Endothelial cell of umbilical vein (primary cell): Measurements from ENCODE around the gene BRINP2. TPM values are rescaled to one million over a fixed set of nuclear protein-coding genes. Genes with fewer than 3 reads are reported as not detected.

ENCODE experiments used
- BruUV-seq: library from RNA; stranded (reverse); fragments of 400-500 nt; replicated peaks from 2 replicates; lab custom pipeline; 2021; lab: Mats Ljungman, UMichigan
- CTCF ChIA-PET: fragments of 300-600, 350-600 bp; sonication (Branson Sonifier 250); formaldehyde crosslinking; loops from one replicate; lab custom pipeline; 2021; ENCODE audit warnings: antibody characterized with exemption, inconsistent platforms; lab: Charles Lee
- POLR2A ChIA-PET: fragments of 300-600, 350-600 bp; sonication (Branson Sonifier 250); formaldehyde crosslinking; loops from one replicate; lab custom pipeline; 2021; ENCODE audit warnings: antibody characterized with exemption, inconsistent platforms; lab: Charles Lee
- DNase-seq: peaks from one replicate; pipeline ENCODE4 v3.0.0-alpha.2; 2011; ENCODE audit warnings: low read depth, low spot score
- FAIRE-seq: peaks from 2 replicates; lab custom pipeline; 2011; peaks lifted over from hg19 to GRCh38; lab: Jason Lieb, UNC
- H2AFZ ChIP-seq: 2 replicates; pipeline ENCODE4 v1.6.0; 2012; ENCODE audit warnings: low read depth, low read length, control low read depth, inconsistent platforms
- H3K27ac ChIP-seq: 2 replicates; pipeline ENCODE4 v1.5.1; 2011; ENCODE audit warnings: low read depth, mild to moderate bottlenecking, control low read depth, low read length, moderate library complexity; ENCODE audit not compliant: insufficient read depth
- H3K27me3 ChIP-seq, 2 experiments: 2 replicates each; pipeline versions ENCODE4 v1.6.0 to v1.6.1; 2011; ENCODE audit warnings: low read length in 2 of 2, mixed read lengths in 1 of 2; ENCODE audit not compliant: control insufficient read depth in 2 of 2, insufficient read depth in 2 of 2
- H3K36me3 ChIP-seq, 2 experiments: 2 replicates in 1 of 2; 3 replicates in 1 of 2; pipeline ENCODE4 v1.5.1; 2011; ENCODE audit warnings: low read length in 2 of 2, mild to moderate bottlenecking in 1 of 2, moderate library complexity in 1 of 2; ENCODE audit not compliant: control insufficient read depth in 2 of 2, insufficient read depth in 2 of 2; ENCODE audit errors: extremely low read depth in 1 of 2
- H3K4me1 ChIP-seq: 3 replicates; pipeline ENCODE4 v1.5.1; 2011; ENCODE audit warnings: mild to moderate bottlenecking, low read length; ENCODE audit not compliant: control insufficient read depth, insufficient read depth; ENCODE audit errors: extremely low read depth
- H3K4me2 ChIP-seq: 2 replicates; pipeline ENCODE4 v1.6.1; 2011; ENCODE audit warnings: low read length, control low read depth, mixed read lengths; ENCODE audit not compliant: insufficient read depth
- H3K4me3 ChIP-seq, 3 experiments: fragments of 200-600 bp in 1 of 3; sonication (generic), shearing (Covaris generic) in 1 of 3; replicated peaks in 1 of 3; 2 replicates each; pipeline ENCODE4 v1.5.1; 2011 to 2016; ENCODE audit warnings: control low read depth in 3 of 3, low read length in 3 of 3, mild to moderate bottlenecking in 2 of 3, inconsistent platforms in 1 of 3, low read depth in 1 of 3, moderate library complexity in 1 of 3; ENCODE audit not compliant: insufficient read depth in 1 of 3
- H3K79me2 ChIP-seq: 2 replicates; pipeline ENCODE4 v1.6.0; 2012; ENCODE audit warnings: low read length, inconsistent platforms; ENCODE audit not compliant: control insufficient read depth, insufficient read depth
- H3K9ac ChIP-seq: replicated peaks from 2 replicates; pipeline ENCODE3; 2011; ENCODE audit warnings: low read length, control low read depth; ENCODE audit not compliant: insufficient read depth; ENCODE audit errors: extremely low read depth
- H3K9me1 ChIP-seq: replicated peaks from 3 replicates; pipeline ENCODE4 v1.6.0; 2011; ENCODE audit warnings: mild to moderate bottlenecking, low read length; ENCODE audit not compliant: control insufficient read depth, insufficient read depth; ENCODE audit errors: extremely low read depth
- H3K9me3 ChIP-seq: replicated peaks from 2 replicates; pipeline ENCODE4 v1.5.1; 2012; ENCODE audit warnings: low read length, inconsistent platforms; ENCODE audit not compliant: control insufficient read depth, insufficient read depth
- H4K20me1 ChIP-seq: replicated peaks from 2 replicates; pipeline ENCODE3; 2011; ENCODE audit warnings: mild to moderate bottlenecking, low read length; ENCODE audit not compliant: control insufficient read depth, insufficient read depth; ENCODE audit errors: extremely low read depth
- EZH2 ChIP-seq: IDR thresholded peaks from 2 replicates; pipeline ENCODE4 v1.6.1; 2012; ENCODE audit warnings: borderline replicate concordance, low read depth, mild to moderate bottlenecking, moderate library complexity, low read length, inconsistent platforms; ENCODE audit not compliant: severe bottlenecking
- FOS ChIP-seq: IDR thresholded peaks from 2 replicates; pipeline ENCODE4 v1.6.1; 2011; ENCODE audit warnings: mild to moderate bottlenecking, low read length, moderate library complexity, borderline replicate concordance; ENCODE audit not compliant: insufficient read depth
- GATA2 ChIP-seq: IDR thresholded peaks from 2 replicates; pipeline ENCODE4 v1.7.0; 2011; ENCODE audit warnings: low read depth, mild to moderate bottlenecking, moderate library complexity, mixed read lengths, low read length; ENCODE audit not compliant: insufficient read length, insufficient read depth
- JUN ChIP-seq: IDR thresholded peaks from 2 replicates; pipeline ENCODE4 v1.6.1; 2011; ENCODE audit warnings: borderline replicate concordance, low read depth; ENCODE audit not compliant: insufficient read length, insufficient read depth
- MYC ChIP-seq: IDR thresholded peaks from one replicate; pipeline ENCODE4 v1.6.1; 2011; ENCODE audit warnings: mild to moderate bottlenecking, low read depth, low read length
- POLR2A ChIP-seq: IDR thresholded peaks from 2 replicates; pipeline ENCODE4 v1.6.1; 2012; ENCODE audit warnings: low read depth, mild to moderate bottlenecking, control low read depth, low read length
- POLR2AphosphoS5 ChIP-seq: IDR thresholded peaks from 2 replicates; pipeline ENCODE4 v1.6.1; 2012; ENCODE audit warnings: low read depth, mild to moderate bottlenecking, control low read depth, low read length, moderate library complexity; ENCODE audit not compliant: insufficient read depth
- dilution Hi-C: fragments of 300-500 bp; cut with MboI; formaldehyde crosslinking; loops from one replicate; pipeline ENCODE4 v1.15.0; 2019; ENCODE audit warnings: low sequenced_read_pairs; ENCODE audit not compliant: extremely low pct_ligation_motif_present
- intact Hi-C: fragments of 100-400 bp; cut with micrococcal nuclease; formaldehyde crosslinking; loops from one replicate; pipeline ENCODE4 v1.10.0; 2022
- polyA plus RNA-seq, 4 experiments: library from polyadenylated mRNA; depleted of rRNA in 3 of 4; stranded (reverse) in 3 of 4; unstranded in 1 of 4; fragments of >200 nt; gene quantifications; 2 replicates each; pipeline versions ENCODE4 v1.2.1 to v1.2.3, GENCODE V29; 2011 to 2012; ENCODE audit warnings: missing spikeins in 1 of 4
- total RNA-seq: library from RNA; stranded (reverse); gene quantifications from 2 replicates; pipeline ENCODE4 v1.2.3, GENCODE V29; 2021
- TF ChIP-seq, protein P1 (sequence below), 2 donors: IDR thresholded peaks; 1 replicate in 1 of 2; 2 replicates in 1 of 2; pipeline ENCODE4 v1.5.1; 2011; ENCODE audit warnings: low read length in 2 of 2, mild to moderate bottlenecking in 2 of 2, moderate library complexity in 2 of 2, control low read depth in 1 of 2, inconsistent platforms in 1 of 2, low read depth in 1 of 2; ENCODE audit not compliant: insufficient read depth in 1 of 2; ENCODE audit errors: extremely low read depth in 1 of 2
- TF ChIP-seq, protein P2 (sequence below): IDR thresholded peaks from 2 replicates; pipeline ENCODE4 v1.6.1; 2011; ENCODE audit not compliant: insufficient read depth, insufficient read length

BRINP2 gene
- total and polyA plus RNA-seq, 2 donors (not counting 3 experiments of a cell fraction or from before 2014, with no cell fraction given): not detected

DNA sequence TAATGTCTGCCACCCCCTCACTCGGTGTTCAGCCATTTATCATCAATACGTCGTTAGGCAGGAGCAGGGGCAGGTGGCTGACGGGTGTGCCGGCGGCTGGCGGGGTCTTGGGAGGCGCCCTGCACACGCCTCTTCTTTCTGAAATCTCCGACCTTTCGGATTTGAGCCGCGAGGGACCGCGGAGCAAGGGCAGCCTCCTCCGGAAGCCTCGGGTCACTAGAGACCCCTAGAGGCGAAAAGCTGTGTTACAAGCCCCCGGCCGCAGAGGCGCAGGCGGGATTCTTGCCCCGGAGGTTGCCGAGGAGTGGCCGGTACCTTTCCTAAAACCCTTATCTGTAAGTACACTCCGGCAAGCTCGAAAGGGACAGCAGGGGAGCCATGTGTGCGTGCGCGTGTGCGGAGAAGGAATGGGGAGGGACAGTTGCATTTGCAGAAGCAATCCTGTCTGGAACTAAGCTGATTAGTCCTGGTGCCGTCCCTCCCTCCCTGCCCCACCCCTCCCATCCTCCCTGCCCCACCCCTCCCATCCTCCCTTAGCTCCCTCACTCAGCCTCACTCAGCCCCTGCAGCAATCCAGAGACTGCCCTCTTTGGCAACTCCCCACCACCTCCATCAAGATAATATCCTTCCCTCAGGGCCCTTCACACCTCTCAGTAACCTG is 11.0 kb downstream of the BRINP2 start:
- FAIRE-seq (peak; percentile 61), DNase-seq (peak; percentile 41)
- Histone ChIP-seq H3K4me3 (peak overlapping the region in 1 of 3 experiments; percentile 19), H3K4me2 (peak overlapping the region; percentile 63), H3K4me1 (peaks cover 3% of the 10 kb centered on the region), H3K79me2 (no peaks in the 10 kb centered on the region), H4K20me1 (no peaks in the 10 kb centered on the region), H3K27ac (no peak overlapping the region), H3K9me3 (no peaks in the 10 kb centered on the region), H3K9me1 (no peaks in the 10 kb centered on the region), H3K9ac (no peak overlapping the region), H2AFZ (peak overlapping the region; percentile 90), H3K27me3 (peaks cover 3 to 10% of the 10 kb centered on the region in 2 experiments), H3K36me3 (no peaks in the 10 kb centered on the region)
- dilution Hi-C loops: no loop called here
- BruUV-seq: no TSS peak
- no peak for TF ChIP-seq JUN
- TF ChIP-seq EZH2: no peak
- TF ChIP-seq, protein P1, sequence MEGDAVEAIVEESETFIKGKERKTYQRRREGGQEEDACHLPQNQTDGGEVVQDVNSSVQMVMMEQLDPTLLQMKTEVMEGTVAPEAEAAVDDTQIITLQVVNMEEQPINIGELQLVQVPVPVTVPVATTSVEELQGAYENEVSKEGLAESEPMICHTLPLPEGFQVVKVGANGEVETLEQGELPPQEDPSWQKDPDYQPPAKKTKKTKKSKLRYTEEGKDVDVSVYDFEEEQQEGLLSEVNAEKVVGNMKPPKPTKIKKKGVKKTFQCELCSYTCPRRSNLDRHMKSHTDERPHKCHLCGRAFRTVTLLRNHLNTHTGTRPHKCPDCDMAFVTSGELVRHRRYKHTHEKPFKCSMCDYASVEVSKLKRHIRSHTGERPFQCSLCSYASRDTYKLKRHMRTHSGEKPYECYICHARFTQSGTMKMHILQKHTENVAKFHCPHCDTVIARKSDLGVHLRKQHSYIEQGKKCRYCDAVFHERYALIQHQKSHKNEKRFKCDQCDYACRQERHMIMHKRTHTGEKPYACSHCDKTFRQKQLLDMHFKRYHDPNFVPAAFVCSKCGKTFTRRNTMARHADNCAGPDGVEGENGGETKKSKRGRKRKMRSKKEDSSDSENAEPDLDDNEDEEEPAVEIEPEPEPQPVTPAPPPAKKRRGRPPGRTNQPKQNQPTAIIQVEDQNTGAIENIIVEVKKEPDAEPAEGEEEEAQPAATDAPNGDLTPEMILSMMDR (IDR thresholded peaks at IDR 0.05; ENCODE audit: extremely low read depth in 1 of 2, insufficient read depth in 1 of 2, low read depth in 1 of 2, low read length in 2 of 2): peak; percentile 59 to 80
- POLR2A ChIA-PET: no interaction called here
- CTCF ChIA-PET: interaction anchor here (0.6 to 1.6 kb wide), 17 partner anchors 9 to 766 kb away, joined by 3 to 15 read pairs (median 3); partner anchors contain the start of genes ASTN1 and BRINP2
- intact Hi-C loops: loop anchor here (1.0 to 10.0 kb wide), 3 partner anchors 284 to 766 kb away; no protein-coding TSS in a partner anchor

DNA sequence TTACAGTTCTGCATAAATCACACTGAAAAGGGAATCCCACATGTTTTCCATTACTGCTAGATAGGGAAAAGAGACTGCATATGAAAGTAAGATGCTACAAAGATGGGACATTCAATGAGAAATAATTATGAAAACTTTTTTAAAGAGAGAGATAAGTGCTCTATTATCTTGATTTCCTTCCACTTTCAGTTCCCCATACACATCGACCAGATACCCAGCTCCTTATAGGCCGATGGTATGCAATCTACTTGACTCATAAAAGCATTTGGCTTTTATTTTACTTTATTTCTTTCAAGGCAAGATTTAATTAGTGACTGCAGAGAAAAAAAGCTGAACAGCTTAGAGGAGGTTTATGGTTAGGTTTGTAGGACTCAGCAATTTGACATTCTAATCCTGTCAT is 13.1 kb downstream of the BRINP2 start:
- Histone ChIP-seq H3K79me2 (no peaks in the 10 kb centered on the region), H4K20me1 (no peaks in the 10 kb centered on the region), H3K36me3 (no peaks in the 10 kb centered on the region), H3K9me3 (no peaks in the 10 kb centered on the region), H3K27ac (no peak overlapping the region), H3K4me3 (no peak overlapping the region), H2AFZ (no peak overlapping the region), H3K9me1 (no peaks in the 10 kb centered on the region), H3K4me1 (peaks cover 3% of the 10 kb centered on the region), H3K9ac (no peak overlapping the region), H3K27me3 (peaks cover 3 to 10% of the 10 kb centered on the region in 2 experiments), H3K4me2 (no peak overlapping the region)
- DNase-seq (no peak), FAIRE-seq (no peak)
- intact Hi-C loops (loop anchor here (5.0 to 10.0 kb wide), 2 partner anchors 601 to 763 kb away; no protein-coding TSS in a partner anchor), dilution Hi-C loops (no loop called here)
- ChIA-PET POLR2A (no interaction called here), CTCF (no interaction called here)
- TF ChIP-seq POLR2AphosphoS5 (no peak), POLR2A (no peak), JUN (no peak), MYC (no peak), FOS (no peak), EZH2 (no peak), GATA2 (no peak)
- TF ChIP-seq, protein P2, sequence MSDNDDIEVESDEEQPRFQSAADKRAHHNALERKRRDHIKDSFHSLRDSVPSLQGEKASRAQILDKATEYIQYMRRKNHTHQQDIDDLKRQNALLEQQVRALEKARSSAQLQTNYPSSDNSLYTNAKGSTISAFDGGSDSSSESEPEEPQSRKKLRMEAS: no peak
- TF ChIP-seq, protein P1 (IDR thresholded peaks at IDR 0.05; ENCODE audit: extremely low read depth in 1 of 2, insufficient read depth in 1 of 2, low read depth in 1 of 2, low read length in 2 of 2): no peak
- no TSS peak for BruUV-seq
